ENCODE data around the gene ASB16.

GRCh38 chr17:44174427-44174826 lies 3.9 kb downstream of the ASB16 start:
- TF ChIP-seq RAD21 (IDR thresholded peaks at IDR 0.05; ENCODE audit: low read depth) = no peak
- no peak for TF ChIP-seq EZH2phosphoT487 (IDR thresholded peaks at IDR 0.05; ENCODE audit: borderline replicate concordance)
- TF ChIP-seq CTCF (IDR thresholded peaks at IDR 0.05 in 2 of 3, conservative IDR thresholded peaks at IDR 0.05 in 1 of 3; ENCODE audit: borderline replicate concordance in 1 of 3, insufficient read depth in 1 of 3, low read depth in 2 of 3, low read length in 2 of 3) = no peak
- no peak for TF ChIP-seq EGR1 (IDR thresholded peaks at IDR 0.05; ENCODE audit: low read depth)
- TF ChIP-seq EZH2 (IDR thresholded peaks at IDR 0.05) = no peak
- no peak for TF ChIP-seq SRF (IDR thresholded peaks at IDR 0.05; ENCODE audit: low read depth)
- no peak for TF ChIP-seq REST (IDR thresholded peaks at IDR 0.05; ENCODE audit: low read depth)
- no peak for TF ChIP-seq POLR2A (IDR thresholded peaks at IDR 0.05; ENCODE audit: borderline replicate concordance, extremely low read depth, insufficient read depth, insufficient read length)
- no peak for TF ChIP-seq POLR2AphosphoS5 (IDR thresholded peaks at IDR 0.05; ENCODE audit: low read depth, low read length)

Data from HCT116 (cell line).